ENCODE data around the gene PRDM16. TPM values are rescaled to one million over a fixed set of nuclear protein-coding genes. Genes with fewer than 3 reads are reported as not detected.

Gene PRDM16
- total RNA-seq, 1 donor from 2014 or later = 6.7 TPM

DNA sequence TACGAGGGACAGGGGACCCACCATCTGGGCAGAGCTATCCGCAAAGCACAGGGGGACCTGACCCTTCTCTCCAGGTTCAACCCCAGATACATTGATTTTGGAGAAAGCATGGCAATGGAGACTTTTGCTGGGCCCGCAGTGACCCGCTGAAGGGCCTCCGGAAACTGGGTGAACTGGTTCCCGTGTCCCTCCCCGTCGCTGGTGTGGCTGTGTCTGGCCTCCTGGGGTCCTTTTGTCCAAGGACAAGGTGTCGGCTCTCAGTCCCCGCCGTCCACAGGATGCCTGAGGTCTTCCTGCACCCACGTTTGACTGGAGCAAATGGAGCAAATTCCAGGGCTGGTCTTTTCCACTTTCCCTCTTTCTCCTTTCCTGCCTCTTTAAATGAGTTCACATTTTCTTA lies 176.3 kb downstream of the PRDM16 start:
- DNase-seq = no peak

DNA sequence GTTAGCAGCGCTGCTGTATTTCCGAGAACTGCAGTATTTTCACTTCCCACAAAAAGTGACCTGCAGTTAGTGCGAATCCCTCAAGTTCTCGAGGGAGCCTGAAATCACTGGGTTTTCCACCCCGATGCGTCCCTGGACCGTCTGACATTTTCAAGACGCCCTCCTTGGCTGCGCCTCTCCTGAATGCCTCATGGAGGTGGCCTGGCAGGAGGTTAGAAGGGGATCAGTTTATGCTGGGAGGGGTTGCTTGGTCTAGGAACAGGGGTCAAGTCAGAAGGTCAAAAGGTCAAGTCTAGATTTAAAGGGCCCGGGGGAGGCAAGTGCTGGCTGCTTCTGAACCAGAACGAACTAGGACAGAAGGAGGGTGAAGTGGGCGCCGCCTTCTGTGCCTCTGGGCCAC lies 176.8 kb downstream of the PRDM16 start:
- no peak for DNase-seq

DNA sequence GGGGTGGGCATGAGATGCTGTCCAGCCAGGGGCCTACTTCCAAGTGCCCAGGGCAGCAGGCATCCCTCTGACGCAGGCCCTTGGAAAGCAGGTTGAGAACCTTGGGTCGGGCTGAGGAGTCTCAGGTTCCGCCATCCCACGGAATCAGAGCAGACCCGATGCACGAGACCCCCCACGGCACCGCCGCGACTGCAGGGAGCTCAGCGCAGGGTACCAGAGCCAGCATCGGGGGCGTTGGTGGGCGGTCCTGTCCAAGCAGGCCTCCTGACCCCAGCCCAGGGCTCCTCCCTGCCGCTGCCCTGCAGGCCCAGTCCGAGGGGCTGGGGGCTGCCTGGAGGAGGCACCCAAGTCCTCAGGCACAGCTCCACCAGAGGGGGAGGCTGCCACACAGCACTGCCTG lies 177.2 kb downstream of the PRDM16 start:
- no peak for DNase-seq

DNA sequence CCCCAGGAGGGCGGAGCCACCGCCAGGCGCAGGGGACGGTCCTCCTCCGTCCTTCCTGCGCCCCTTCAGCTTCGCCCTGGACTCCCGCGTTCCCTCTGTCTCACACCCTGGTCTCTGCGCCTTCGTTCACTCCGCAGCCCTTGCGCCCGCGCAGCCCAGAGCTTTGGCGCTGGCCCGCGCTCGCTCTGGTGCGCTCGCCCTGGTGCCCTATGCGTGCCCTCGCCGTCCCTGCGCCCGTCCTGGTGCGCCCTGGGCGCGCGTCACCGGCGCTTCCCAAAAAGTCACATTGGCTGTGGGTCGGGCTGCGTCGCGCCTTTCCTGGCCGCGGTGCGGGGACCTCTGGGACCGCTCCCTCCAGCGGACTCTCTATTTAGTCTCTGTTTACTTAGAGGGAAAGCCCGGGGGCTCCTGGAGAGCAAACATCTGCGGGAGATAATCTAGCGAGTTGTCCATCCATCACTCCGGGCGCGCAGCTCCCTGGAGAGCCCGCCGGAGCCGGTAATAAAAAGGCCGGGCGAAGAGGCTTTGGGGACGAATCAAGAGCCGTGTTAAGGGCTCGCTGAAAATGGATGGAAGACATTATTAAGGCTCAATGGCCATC lies 178.6 kb downstream of the PRDM16 start:
- DNase-seq = no peak

DNA sequence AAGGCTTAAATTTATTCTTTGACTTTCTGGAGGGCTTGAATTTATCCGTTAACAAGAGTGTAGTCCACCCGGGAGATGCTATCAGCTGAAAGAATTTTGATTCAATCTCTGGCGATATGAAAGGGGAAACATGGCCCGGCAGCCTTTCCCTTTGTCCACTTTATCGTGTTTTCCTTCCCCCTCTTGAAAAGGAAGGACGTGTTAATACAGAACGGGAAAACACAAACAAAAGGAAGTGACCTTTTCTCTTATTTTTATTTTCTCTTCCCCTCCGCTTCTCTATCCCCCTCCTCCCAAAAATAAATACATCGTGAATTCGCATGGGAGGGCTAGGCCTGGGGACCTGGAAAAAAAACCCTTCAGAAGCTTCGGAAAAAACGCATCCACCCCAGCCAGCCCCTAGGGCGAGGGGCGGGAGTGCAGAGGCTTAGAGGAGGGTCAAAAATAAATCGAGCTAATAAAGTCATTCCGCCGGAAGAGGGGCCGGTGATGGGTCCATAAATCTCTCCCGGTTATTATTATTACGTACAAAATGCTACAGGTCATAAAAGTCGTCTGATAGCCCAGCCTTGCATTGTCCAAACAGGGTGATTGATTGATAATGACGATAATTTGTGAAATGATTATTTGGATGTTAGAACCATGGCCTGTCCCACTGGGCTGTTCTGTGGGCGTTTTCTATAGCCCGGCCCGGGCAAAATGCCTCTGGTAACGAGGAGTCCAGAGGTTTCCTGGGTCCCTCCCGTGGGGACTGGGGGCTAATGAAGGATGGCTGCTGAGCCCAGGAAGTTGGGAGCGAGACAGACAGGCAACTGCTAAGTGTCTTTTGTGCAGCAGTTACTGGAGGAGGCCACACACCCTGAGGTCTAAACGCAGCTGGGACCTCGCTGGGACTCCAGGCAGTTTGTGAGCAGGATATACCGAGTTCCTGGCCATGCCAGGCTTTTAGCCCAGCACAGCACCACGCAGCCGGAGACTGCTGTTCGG lies 179.4 kb downstream of the PRDM16 start:
- no peak for DNase-seq

DNA sequence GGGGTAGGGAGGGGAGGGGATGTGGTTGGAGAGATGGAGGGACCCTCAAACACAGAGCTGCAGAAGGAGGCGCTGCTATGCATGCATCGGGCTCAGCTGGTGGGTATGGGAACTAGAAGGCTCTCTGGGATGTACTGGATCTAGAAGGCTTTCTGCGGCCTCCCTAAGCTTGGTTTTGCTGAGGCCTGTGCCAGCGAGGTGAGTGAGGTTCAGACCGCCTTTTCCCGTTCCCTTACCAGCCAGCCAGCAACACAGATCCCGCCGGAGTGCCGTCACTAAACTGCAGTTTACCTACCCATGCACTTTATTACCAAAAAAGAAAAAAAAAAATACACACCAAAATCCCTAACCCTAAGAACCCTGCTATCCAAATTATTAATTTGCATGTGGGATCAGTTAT lies 180.2 kb downstream of the PRDM16 start:
- no peak for DNase-seq

DNA sequence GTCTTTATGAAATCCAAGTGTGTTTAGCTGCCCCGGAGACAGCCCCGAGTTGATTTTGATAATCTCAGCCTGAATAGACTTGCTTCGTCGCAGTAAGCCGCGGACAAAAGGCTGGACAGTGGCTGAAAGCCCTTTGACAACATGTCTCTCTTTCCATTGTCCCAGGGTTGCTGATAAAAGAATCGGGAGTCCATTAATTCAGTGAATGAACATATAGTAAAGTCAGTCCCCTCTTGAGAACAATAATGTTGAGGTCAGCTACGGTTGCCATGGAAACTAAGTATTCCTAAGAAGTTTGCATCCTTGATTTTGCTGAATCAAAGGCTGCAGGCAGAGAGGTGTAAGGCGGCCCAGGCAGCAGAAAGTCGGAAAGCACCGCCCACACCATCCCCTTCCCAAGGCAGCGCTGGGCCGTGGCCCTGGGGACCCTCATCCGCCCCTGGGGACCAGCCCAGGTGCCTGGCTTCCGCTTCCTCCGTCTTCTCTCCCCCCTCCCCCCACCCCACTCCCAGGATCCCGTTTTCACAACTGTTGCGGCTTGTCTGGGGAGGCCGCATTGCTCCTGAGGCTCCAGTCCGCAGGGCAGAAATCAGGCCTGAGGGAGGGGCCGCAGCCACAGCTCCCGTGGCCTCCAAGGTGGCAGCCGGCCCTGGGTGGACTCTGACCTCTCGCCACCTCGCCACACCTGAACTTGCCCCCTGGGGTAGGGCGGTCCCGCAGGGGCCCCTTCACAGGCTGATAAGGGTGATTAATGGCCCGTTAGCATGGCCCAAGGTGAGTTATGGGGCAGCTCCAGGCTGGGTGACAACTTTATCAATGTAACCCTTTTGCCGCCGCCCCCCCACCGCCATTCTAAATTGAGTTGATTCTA lies 180.9 kb downstream of the PRDM16 start:
- DNase-seq = no peak

DNA sequence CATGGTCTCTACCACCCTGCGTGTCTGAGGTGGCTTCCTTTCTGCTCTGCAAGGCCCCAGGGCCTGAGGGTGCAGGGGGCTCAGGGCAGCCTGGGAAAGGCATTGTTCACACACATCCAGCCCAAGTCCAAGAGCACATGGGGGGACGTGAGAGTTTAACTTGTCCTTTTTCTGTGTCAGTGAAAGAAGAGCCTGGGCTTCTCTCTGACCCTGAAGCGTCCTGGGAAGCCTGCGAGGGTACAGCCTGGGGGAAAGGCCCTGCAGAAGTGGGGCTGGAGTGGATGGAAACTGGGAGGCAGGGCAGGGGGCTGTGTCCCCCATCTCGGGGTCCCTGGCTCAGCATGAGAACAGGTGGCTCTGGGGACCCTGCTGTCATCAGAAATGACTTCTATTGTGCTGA lies 181.6 kb downstream of the PRDM16 start:
- no peak for DNase-seq

DNA sequence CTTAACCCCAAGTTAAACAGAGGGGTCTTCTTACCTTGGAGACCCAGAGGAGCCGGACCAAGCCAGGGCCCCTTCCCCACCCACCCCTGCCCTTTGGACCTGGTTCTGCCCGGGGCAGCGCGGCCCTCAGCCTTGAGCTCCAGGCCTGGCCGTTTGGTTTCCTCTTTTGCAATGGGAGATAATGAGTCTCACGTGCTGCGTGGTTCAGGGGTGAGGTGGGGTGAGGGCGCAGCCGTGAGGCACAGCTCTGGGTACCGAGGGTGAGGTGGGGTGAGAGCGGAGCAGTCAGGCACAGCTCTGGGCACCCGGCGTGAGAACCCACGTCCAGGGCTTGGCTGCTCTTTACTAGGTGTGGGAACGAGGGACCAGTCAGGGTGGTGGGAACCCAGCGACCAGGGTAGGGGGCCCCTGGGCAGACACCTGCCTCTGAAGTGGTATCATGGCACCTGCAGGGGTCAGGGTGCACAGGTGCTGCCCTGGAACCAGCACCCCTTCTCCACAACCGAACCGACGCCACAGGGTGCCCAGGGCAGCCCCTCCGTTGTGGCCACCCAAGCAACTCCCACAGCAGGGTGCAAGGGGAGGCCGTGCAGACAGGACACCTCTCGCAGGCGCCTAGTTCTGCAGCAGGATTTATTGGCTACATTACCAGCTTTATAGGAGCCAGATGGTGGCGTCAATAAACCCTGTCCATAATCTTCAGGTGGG lies 182.2 kb downstream of the PRDM16 start:
- no peak for DNase-seq

DNA sequence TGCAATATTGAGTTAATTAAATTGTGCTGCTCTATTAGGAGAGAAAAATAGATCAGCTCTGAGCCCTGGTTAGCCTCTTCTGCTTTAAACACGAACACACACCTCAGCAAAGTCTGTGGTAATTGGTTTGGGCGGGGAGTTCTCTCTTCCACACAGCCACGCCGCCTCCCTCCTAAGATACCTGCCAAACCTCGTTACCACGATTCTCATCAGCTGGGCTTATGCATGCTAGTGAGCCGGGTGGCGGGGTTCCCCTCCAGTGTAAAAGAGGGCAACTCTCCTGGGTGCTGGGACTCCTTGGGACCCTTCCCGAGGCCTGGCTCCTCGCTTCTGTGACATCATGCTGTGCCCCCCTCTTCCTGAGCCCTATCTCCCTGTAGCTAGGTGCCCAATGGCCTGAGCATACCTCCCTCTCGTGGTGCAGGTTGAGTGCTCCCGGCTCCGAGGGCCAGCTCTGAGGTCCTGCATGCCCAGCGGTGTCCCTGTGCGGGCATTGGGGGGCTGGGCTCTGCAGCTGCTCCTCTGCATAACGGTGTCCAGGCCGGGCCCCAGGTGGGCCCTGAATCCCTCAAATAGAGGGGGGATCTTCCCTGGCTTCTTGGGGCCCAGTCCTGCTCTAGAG lies 182.9 kb downstream of the PRDM16 start:
- DNase-seq = no peak

DNA sequence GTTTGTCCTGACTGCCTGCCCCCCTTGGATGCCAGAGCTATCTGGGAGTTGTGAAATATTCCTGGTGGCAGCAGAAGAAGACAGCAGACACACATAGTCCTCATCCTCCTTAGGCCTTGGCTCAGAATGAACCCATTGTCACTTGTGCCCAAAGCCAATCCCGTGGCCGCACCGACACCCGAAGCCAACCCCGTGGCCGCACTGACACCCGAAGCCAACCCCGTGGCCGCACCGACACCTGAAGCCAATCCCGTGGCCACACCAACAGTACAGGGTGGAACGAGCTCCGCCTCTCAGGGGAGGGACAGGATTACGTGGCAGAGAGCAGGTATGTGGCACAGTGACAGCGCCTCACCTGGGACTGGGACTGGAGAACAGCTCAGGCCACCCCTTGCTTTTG lies 186.7 kb downstream of the PRDM16 start:
- DNase-seq = no peak

DNA sequence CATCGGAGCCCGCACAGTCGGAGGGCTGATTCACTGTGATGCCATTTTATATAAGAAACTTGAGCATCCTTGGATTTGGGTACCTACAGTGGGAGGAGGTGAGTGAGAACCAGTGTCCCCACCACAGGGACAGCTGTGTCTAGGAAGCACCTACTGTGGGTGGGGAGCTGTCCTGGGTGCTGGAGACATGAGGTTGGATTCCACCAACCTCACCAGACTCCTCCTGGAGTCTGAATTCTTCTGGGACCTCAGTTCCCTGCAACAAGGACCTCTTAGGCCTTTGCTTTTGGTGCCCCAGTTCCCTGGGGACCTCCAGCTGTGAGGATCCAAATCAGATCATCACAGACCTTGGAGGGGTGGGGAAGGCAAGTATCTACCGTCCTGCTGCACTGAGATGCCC lies 188.8 kb downstream of the PRDM16 start:
- no peak for DNase-seq

DNA sequence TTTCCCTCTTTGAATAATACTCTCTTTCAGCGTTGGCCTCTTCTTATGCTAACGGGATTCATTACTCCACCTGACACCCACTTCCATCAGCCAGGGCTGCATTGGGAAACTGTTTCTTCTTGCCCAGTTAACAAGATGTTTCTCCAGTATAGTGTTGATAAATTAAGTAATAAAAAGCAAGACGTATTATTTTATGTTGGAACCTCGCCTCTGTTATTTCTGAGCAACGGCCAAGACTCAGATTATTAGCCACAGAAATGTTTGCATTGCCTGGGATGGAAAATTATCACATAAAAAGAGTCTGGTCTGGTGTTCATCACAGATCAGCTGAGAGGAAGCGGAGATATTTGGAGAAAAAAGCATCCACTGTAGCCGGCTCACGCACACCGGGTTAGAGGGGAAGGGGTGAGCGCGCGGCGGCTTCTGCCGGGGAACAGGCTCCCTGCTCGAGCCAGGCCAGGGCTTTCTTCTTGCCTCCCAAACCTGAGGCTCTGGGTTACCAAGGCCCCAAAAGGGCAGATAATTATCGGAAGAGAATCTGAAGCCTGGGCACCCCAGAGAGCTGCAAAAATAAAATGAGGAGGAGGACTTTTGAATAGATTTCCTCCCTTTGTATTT lies 189.5 kb downstream of the PRDM16 start:
- DNase-seq = no peak

DNA sequence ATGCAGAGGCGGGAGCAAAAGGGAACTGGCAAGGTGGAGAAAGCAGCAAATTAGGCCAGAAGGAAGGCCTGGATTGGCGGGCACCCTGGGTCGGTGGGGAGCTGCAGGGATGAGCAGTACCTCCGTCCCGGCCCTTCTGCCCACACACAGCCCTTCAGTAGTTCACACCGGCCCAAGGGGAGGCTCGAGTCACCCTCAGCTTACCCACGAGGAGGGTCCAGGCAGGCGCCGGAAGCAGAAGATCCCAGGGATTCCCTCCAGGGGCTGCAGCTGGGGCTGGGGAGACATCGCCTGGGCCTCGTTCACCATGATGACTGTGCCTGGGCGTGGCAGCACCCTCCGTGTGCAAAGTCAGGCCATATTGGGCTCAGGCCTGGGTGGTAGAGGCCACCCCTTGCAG lies 190.0 kb downstream of the PRDM16 start:
- no peak for DNase-seq

DNA sequence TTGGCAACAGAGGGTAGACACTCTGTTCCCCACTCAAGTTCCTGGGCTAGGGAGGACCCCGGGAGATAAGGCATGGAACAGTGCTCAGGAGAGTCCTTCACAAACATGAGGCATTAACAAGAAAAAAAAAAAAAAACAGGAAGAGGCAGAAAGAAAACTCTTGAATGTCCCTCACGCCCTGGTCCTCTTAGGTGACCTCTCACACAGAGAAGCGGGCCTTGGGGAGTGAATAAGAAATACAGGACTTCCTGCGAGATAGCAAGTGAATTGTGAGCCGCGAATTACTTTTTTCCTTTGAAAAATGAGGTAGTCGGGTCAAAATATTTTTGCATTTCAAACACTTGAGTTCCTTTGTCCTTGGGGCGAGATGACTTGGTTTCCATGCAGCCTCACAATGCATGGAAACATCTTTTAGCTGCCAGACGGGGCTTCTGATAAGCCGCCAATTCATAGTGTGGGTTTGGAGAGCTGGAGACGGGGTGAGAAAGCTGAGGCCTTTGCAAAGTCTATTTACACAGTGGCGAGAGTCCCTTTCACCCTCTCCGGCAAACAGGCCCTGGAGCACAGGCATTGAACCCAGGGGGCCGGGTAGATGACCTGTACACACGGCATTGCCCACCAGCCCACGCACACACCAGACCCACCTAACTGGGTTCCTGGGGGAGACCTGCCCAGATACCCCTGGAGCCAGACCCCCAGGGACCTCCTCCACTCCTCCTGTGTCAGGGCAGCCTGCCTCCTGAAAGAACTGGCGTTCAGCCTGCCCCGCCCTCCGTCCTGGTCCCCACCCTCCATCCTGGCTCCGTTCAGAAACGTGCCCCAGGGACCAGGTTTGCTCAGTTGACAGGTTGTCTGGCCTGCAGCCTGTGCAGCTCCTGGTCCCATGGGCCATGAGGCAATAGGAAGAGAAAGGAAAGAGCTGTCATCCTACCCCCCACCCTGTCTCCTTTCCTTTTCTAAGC lies 192.3 kb downstream of the PRDM16 start:
- DNase-seq = no peak

DNA sequence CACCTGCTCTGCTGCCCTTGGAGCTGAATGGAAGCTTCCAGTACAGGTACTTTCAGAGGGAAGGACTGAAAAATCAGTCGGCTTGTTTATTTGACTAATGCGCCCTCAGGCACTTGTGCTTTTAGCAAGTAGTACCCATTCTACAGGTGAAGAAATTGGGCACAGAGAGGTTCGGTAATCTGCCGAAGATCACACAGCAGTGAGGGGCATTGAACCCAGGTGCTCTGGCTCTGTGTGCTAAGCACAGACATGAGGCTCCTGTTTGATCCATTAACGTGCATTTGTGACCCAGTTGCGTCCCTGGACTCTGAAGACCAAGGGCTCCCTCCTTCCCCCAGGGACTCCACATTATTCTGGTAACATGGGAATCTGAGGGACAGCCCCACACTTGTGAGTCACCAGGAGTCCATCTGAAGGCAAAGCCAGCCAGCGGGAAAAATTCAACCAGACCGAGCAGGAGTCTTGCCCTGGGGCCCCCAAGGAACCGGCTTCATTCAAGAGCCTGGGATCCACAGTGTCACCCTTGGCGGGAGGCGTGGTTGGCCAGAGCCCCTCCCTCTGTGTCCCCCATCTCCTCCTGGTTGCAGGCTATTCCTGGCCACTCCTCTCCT lies 193.1 kb downstream of the PRDM16 start:
- DNase-seq = no peak

DNA sequence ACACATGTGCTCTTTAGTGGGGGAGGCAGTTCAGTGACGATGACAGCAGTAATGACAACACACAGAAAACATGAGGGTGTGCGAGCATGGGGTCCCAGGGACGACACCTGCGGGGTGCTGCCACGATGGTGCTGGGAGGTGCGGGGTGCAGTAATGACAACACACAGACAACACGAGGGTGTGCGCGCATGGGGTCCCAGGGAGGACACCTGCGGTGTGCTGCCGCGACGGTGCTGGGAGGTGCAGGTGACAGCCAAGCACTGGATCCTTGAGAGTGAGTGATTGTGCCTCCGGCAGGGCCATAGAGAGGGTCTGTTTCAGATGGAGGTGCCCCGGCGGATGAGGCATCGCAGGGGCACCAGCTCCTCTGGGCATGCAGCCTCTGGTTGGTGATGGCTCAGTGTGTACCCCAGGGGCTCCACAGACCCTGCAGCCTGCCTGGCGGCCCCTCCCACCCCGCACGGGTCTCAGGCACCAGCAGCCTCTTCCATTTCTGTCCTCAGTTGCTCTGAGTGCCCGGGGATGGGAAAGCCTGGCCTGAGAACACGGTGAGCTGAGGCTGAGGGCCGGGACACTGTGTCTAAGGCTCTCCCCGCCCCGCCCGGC lies 193.8 kb downstream of the PRDM16 start:
- no peak for DNase-seq

DNA sequence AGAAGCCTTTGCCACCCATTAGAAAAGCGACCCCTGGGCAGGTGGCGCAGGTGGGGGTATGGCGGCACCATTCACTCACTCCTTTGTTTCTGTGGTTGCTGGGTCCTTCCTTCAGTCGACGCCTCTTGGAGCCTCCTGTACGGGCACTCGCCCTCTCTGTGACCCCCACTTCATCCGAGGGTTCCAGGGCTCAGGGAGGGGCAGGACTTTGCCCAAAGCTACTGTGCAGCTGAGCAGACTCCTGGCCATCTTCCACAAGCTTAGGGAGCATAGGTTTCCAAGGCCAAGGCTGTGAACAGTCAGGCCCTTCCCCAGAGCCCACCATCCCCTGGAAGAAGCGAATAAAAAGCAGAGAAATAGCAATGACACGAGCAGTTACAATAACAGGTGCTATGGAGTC lies 194.8 kb downstream of the PRDM16 start:
- DNase-seq = no peak

DNA sequence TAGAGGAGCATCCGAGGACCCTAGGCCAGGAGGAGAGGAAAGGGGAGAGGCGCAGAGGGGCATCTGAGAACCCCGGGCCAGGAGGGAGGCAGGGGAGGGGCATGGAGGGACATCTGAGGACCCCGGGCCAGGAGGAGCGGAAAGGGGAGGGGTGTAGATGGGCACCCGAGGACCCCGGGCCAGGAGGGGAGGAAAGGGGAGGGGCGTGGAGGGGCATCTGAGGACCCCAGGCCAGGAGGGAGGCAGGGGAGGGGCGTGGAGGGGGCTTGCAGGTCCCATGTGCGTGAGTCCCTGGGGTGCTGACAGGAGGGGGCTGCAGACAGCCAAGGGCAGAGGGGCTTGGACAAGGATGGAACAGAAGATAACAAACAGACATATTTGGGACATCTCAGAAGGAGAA lies 195.5 kb downstream of the PRDM16 start:
- no peak for DNase-seq

All from occipital lobe (tissue), 2 donors.